Renal cortex interstitium (tissue), 11 donors: Measurements from ENCODE around the gene CPEB3. TPM values are rescaled to one million over a fixed set of nuclear protein-coding genes. Genes with fewer than 3 reads are reported as not detected.
"Not testable (repeated sequence)": the region's sequence is repeated elsewhere in the genome, so short reads cannot be mapped to it uniquely, and the experiment has no call there.

ENCODE experiments used
- DNase-seq, 11 donors: peaks; one replicate each; pipeline ENCODE4 v3.0.0-alpha.2; 2013; ENCODE audit warnings: low read depth in 9 of 11, low spot score in 4 of 11; ENCODE audit errors: extremely low read depth in 1 of 11
- polyA plus RNA-seq, 3 donors: library from polyadenylated mRNA; unstranded; fragments of 120-200 nt; gene quantifications; one replicate each; pipeline ENCODE4 v1.2.1, GENCODE V29; 2013; ENCODE audit not compliant: insufficient read length in 3 of 3

Gene CPEB3
- polyA plus RNA-seq, 3 donors = 2.5 to 3.9 (median 3.0) TPM

GRCh38 chr10:92231196-92231595, 59.7 kb downstream of the CPEB3 start:
- no peak for DNase-seq

GRCh38 chr10:92222603-92223262, 68.1 kb downstream of the CPEB3 start:
- no peak for DNase-seq

GRCh38 chr10:92219559-92219958, 71.3 kb downstream of the CPEB3 start:
- no peak for DNase-seq

GRCh38 chr10:92218569-92218968, 72.3 kb downstream of the CPEB3 start:
- no peak for DNase-seq

GRCh38 chr10:92216608-92217007, 74.3 kb downstream of the CPEB3 start:
- not testable (repeated sequence) for DNase-seq

- not testable (repeated sequence) for DNase-seq
Measured at GRCh38 chr10:92215222-92215621, 75.7 kb downstream of the CPEB3 start.

GRCh38 chr10:92213049-92213448, 77.8 kb downstream of the CPEB3 start:
- no peak for DNase-seq

- no peak for DNase-seq
Measured at GRCh38 chr10:92208736-92209135, 82.1 kb downstream of the CPEB3 start.

GRCh38 chr10:92208157-92208720, 82.6 kb downstream of the CPEB3 start:
- no peak for DNase-seq

GRCh38 chr10:92207061-92207460, 83.8 kb downstream of the CPEB3 start:
- DNase-seq = no peak

- DNase-seq = no peak
Measured at GRCh38 chr10:92203919-92204623, 86.8 kb downstream of the CPEB3 start.

GRCh38 chr10:92202536-92202935, 88.3 kb downstream of the CPEB3 start:
- DNase-seq = no peak

GRCh38 chr10:92200564-92200963, 90.3 kb downstream of the CPEB3 start:
- no peak for DNase-seq

GRCh38 chr10:92187101-92187500, 103.8 kb downstream of the CPEB3 start:
- DNase-seq = no peak

- DNase-seq = no peak
Measured at GRCh38 chr10:92184977-92185376, 105.9 kb downstream of the CPEB3 start.

- no peak for DNase-seq
Measured at GRCh38 chr10:92183199-92183598, 107.7 kb downstream of the CPEB3 start.

- peak in 3 of 11 donors; percentile 8 to 12 (median 10) for DNase-seq
Measured at GRCh38 chr10:92181575-92181974, 109.3 kb downstream of the CPEB3 start.

GRCh38 chr10:92180399-92180798, 110.5 kb downstream of the CPEB3 start:
- DNase-seq = no peak

GRCh38 chr10:92177546-92177945, 113.3 kb downstream of the CPEB3 start:
- DNase-seq = no peak

- DNase-seq = no peak
Measured at GRCh38 chr10:92175164-92175563, 115.7 kb downstream of the CPEB3 start.
